Daoy (cell line): ENCODE measurements around the gene CCND2. TPM values are rescaled to one million over a fixed set of nuclear protein-coding genes. Genes with fewer than 3 reads are reported as not detected.
A peak's percentile ranks its signal among the peaks of the same experiment; 100 is the strongest.

Experiments
- DNase-seq: peaks from one replicate; pipeline ENCODE4 v3.0.0-alpha.2; 2015; ENCODE audit warnings: low read depth
- total RNA-seq: library from RNA; depleted of rRNA; stranded (reverse); fragments of >200 nt; shearing (Covaris generic); gene quantifications from 2 replicates; pipeline ENCODE4 v1.2.3, GENCODE V29; 2014; rRNA removed

CCND2 gene
- total RNA-seq = 44.1 and 49.5 TPM in 2 replicates

DNA sequence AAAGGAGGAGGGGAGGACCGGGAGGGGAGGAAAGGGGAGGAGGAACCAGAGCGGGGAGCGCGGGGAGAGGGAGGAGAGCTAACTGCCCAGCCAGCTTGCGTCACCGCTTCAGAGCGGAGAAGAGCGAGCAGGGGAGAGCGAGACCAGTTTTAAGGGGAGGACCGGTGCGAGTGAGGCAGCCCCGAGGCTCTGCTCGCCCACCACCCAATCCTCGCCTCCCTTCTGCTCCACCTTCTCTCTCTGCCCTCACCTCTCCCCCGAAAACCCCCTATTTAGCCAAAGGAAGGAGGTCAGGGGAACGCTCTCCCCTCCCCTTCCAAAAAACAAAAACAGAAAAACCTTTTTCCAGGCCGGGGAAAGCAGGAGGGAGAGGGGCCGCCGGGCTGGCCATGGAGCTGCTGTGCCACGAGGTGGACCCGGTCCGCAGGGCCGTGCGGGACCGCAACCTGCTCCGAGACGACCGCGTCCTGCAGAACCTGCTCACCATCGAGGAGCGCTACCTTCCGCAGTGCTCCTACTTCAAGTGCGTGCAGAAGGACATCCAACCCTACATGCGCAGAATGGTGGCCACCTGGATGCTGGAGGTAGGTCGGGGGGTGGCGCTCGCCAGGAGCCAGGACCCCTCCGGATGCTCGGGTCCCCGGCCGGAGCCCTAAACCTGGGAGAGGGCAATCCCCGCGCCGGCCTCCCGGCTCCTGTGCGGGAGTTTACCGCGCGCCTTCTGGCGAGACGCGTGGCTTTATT is at the start of gene CCND2:
Gene CCND2, plus strand, starts transcription at position 111 of the 744 bp plus-strand sequence. Its CDS starts 279 bp downstream, at position 390.
- DNase-seq = peak; percentile 94

DNA sequence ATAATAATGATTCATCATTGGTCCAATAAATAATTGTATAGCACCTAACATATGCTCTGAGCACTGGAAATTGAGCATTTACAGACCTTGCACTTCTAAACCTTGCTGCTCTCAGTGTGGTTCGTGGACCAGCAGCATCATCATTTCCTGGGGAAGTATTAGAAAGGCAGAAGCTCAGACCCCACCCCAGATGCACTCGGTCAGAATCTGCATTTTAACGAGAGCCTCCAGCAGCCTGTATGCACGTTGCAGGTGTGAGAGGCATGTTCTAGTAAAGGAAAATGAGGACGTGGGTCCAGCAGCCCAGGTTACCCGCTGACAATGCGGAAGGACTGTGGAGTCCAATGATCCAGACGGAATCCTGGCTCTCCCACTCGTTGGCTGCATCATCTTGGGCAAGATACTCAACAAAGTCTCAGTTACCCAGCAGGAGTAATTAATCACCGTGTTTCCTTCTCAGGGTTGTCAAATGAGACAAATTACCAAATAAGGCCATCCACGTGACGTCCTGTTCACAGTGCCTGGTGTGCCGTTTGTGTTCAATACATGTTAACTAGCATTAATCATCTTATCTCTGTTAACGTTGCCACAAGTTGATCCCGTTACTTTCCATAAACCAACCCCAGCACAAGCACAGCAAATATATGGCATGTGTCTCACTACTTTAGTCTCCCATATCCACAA is 49.2 kb upstream of the CCND2 start:
- DNase-seq = no peak

DNA sequence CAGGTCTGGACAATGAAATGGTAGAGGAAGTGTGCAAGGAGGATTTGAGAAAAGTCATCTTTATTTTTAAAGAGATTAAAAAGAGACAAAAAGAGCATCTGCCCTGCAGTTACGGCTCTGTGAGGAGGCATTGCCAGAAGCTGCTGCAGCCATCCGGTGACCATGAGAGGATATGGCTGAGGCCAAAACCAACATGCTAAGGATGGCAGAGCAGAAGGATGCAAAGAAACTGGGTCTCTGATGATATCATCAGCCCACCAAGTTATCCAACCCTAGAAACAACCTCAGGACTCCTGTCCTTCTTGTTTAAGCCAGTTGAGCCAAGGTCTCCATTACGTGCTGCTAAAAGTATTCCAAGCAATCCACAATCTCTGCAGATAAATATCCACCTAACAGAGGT is 48.0 kb upstream of the CCND2 start:
- DNase-seq = no peak

DNA sequence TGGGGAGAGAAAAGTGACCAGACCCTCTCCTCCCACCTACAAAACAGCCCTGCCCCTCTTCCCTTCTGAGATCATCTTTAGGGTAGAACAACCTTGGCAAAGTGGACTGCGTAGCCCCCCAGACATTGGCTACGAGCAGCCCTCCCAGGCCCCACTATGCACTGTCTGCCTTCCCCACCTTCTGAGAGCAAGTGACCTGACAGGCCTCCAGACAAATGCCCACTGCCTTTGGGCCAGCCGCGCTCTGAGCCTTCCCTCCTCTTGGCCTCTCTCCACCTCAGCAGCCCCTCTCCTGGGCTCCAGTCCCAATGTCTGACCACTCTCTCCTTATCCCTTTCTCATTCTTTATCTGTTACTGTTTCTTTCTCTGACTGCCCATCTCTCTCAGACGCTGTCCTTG is 46.5 kb upstream of the CCND2 start:
- DNase-seq = no peak

DNA sequence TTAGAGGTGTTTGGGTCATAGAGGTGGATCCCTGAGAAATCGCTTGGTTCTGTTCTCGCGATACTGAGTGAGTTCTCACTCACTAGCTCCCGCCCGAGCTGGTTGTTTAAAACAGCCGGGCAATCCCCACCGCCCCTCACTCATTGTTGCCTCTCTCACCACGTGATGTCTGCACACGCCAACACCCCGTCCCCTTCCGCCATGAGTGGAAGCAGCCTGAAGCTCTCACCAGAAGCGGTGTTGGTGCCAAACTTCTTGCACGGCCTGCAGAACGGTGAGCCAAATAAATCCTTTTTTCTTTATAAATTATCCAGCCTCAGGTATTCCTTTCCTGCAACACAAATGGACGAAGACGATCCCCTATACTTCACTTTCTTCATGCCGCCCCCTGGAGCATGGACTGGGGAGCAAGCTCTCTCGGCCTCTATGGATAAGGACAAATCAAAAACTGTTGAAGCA is 45.4 kb upstream of the CCND2 start:
- DNase-seq = no peak

DNA sequence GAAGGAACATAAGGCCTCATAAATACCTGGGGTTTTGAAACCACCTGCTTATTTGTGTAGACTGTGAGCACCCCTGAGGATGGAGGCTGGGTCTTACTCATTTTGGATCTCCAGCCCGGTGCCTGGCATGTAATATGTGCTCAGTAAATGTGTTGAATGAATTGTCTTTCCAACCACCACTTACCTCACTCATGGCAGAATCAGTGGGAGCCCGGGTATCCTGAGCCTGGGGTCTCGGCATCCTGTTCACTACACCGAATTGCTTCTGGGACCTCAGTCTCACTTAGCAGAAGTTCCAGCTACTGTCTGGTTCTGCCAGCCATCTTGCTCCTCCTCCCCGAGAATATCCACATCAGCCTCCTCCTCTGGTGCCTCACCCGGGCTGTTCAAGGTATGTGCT is 43.0 kb upstream of the CCND2 start:
- DNase-seq = no peak

DNA sequence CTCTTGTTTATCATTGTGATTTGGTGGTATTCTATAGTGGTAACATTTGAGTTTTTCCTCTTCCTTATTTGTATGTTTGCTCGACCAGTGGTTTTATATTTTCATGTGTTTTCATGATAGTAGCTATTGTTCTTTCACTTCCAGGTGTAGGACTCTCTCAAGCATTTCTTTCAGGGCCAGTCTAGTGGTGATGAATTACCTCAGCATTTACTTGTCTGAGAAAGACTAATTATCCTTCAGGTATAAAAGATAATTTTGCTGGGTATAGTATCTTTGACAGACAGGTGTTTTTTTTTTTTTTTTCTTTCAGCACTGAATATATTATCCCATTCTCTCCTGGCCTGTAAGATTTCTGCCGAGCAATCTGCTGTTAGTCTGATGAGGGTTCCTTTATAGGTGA is 35.0 kb upstream of the CCND2 start:
- DNase-seq = no peak

DNA sequence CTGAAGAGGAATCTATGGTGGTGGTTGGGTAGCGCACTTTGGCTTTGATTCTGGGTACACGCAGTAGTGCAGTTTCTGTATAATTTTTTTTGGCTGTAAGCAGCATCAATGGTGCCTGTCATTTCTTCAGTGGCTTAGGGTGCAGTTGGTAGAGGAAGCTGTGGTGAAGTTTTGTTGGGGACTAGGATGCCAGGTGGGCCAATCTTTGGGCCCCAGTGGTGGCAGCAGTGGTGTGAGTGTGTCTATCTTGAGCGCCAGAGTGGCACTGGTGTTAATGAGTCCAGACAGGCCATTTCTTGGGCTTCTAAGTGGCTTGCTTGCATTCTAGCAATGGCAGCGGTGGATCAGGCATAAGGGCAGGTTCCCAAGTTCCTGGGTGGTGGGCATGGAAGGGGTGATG is 33.8 kb upstream of the CCND2 start:
- no peak for DNase-seq

DNA sequence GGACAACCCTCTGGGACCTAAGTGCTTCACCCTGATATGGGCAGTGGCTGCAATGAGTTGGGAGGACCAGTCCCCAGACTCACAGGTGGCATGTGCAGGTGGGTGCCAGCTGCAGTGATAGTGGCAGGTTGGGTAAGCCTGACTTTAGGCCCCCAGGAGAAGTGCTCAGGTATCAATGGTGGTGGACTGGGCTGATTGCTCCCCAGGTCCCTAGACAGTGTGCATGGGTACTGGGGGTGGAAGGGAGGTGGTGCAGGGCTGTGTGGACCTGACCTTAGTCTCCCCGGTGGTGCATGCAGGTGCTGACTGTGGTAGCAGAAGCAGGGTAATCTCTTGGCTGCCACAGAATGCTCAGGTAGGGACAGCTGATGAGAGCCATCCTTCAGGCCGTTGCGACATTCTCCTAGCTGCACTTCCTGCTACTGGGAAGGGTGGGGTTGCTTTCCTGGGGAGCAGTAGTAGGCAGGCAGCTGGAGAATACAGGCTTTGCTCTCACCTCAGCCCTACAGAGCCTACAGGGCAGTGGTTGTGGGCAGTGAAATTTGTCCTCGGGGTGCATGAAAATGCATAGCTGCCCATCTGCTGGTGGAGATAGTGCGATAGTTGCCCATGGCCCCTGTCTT is 33.3 kb upstream of the CCND2 start:
- DNase-seq = no peak

DNA sequence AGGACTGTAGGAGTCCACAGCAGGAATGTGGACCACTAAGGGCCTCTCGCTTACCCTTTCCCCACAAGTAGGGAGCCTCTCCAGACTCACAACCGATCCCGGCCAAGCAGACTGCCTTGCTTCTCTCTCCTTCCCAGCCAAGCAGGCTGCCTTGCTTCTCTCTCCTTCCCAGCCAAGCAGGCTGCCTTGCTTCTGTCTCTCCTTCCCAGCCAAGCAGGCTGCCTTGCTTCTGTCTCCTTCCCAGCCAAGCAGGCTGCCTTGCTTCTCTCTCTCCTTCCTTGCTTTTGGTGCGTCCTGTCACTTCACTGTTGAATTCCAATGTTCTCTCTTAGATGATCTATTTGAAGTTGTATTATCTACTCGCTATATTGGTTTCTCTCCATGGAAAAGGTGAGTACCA is 32.6 kb upstream of the CCND2 start:
- DNase-seq = no peak

DNA sequence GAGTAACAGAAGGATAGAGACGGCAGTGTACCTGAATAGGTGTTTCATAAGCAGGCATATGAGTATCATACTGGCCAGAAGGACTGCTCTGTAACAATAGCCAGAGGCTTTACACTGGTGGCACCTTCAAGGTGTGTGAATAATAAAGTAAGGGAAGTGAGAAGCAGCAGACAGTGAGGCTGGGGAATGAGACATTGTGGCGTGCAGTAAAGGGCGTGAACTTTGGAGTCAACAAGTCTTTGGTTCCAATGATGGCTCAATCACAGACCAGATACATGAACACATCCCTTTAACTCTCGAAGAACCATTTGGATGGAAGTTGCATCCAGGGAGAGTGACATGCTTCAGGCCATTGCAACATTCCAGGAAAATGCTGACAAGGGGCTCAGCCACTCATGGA is 32.0 kb upstream of the CCND2 start:
- DNase-seq = no peak

DNA sequence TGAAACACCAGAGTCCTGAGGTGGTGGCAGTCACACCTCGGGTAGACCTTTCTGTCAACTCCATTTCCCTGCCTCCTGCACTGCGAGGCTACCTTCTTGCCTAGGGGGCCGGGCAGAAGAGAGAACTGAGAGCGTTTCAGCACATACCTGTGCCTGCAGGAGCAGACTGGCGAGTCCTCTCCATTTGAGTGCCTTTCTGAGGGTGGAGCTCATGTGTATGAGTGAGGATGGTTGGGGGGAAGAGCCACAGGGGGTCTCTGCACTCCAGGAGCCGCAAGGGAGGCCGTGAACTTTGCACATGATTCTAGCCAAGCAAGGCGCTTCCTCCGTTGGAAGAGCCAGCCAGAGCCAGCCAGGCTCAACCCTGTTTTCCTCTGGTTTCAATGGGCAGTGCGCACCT is 31.0 kb upstream of the CCND2 start:
- DNase-seq = no peak

DNA sequence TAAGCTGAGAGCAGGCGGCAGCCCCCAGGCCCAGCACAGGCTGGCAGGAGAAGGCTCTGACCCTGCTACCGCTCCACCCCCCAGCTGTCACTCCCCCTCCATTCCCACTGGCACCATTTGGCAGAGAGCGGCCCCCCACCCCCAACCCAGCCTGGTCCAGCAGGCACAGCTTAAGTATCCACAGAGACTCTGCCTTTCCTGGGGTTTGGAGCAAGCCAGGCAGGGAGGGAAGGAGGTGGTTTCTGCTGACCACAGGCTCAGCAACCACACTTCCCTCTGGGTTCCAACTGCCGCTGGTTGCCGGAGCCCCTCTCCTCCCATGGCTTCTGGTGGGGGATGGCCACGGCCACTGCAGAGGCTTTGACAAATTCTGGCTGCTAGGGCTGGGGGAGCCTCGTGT is 30.5 kb upstream of the CCND2 start:
- no peak for DNase-seq

DNA sequence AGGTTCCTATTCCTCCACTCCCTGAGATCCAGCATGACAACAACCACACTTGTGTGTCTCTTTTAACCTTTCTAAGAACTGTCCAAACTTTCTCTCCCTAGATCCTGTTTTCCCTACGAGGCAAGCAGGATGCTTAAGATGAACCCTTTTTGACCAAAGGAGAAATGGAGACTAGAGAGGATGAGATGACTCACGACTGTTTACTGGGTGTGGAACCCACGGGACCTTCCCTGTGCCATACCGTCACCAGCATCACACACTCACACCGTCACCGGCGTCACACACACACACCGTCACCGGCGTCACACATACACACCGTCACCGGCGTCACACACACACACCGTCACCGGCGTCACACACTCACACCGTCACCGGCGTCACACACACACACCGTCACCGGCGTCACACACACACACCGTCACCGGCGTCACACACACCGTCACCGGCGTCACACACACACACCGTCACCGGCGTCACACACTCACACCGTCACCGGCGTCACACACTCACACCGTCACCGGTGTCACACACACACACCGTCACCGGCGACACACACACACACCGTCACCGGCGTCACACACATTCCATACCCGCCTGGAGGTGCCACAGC is 30.0 kb upstream of the CCND2 start:
- DNase-seq = peak; percentile 51

DNA sequence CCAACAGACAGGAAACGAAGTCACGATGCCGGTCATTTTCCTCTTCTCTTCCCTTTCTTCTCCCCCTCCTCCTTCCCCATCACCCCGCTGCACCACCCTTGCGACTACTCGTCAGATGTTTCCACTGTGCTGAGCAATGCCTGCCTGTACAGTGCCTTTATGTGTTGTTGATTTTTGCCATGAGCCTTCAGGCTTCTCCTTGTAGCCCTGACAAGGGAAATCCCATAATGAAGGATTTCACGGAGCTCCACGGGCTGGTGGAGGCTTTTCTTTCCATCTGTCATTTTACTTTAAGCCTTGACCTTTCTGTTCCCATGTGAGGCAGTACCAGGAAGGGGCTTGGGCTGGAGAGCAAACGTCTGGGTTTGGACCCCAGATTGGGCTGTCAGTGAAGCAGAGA is 28.7 kb upstream of the CCND2 start:
- DNase-seq = no peak

DNA sequence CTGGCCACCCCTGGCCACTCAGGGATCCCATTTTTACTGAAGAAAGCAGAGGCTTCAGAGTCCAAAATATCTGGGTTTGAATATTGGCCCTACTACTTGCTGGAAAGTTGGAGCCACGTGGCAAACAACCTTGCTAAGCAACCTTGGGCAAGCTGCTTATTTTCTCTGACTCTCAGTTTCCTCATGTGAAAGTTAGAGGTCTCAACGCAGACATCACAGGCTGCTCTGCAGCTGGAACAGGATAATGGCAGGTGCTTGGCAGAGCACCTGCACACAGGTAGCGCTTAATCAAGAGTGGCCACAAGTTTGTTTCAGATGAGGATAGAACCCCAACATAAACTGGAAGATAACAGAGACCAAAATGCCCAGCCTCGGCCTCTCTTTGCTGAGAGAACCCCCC is 28.1 kb upstream of the CCND2 start:
- no peak for DNase-seq

DNA sequence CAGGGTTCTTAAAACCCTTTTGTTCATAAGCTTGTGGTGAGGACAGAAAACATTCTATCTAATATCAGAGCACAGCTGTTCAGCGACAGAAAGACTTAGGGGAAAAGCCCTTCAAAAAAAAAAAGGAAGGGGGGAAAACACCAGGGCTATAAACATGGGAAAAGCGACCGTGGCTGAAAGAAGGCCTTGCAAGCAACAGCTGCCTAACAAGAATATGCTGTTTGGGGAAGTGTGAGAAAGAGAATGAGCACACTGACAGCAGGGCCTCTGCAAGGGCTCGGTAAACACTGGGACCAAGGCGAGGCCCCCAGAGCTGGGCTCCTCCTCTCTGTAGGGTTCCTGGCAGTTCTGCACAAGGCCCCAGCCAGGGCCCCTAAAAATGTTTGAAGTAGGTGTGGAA is 27.4 kb upstream of the CCND2 start:
- DNase-seq = no peak

DNA sequence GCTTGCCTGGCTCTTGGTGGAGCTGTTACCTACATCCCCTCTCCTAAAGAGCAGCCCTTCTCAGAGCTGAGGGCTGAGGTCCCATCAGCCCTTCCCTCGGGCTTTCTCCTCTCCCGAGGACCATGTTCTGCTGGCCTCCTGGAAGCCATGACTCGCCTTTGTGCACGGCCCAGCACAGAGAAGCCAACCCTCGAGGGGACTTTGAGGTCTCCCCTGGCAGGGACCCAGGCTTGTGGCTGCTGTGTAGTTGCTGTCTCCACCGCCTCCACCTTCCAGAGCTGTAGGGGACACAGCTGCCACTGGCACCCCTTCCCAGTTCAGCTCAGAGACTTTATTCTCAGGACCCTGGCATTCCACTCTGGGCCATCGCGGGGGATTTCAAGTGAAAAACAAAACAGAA is 22.9 kb upstream of the CCND2 start:
- no peak for DNase-seq

DNA sequence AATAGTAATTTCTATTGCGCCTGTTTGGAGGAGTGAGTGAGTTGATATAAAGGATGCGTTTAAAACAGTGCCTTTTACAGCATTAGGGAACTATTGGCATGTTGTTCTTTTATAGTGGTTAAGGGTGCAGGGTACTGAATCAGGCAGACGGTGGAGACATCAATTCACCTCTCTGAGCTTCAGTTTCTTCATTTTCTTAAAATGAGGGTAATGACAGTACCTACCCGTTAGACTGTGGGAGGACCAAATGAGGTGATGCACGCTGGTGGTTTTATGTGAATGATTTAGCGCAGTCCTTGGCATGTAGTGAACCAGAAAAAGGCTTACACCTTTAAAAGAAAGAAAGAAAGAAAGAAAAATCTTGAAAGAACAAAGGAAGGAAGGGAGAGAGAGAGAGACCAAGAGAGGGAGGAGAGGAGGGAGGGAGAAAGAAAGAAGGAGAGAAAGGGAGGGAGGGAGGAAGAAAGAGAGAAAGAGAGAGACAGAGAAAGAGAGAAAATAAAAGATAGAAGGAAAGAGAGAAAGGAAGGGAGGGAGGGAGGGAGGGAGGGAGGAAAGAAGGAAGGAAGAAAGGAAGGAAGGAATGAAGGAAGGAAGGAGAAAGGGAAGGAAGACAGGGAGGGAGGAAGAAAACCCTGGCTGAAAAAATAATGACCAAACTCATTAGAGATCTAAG is 22.2 kb upstream of the CCND2 start:
- DNase-seq = no peak

DNA sequence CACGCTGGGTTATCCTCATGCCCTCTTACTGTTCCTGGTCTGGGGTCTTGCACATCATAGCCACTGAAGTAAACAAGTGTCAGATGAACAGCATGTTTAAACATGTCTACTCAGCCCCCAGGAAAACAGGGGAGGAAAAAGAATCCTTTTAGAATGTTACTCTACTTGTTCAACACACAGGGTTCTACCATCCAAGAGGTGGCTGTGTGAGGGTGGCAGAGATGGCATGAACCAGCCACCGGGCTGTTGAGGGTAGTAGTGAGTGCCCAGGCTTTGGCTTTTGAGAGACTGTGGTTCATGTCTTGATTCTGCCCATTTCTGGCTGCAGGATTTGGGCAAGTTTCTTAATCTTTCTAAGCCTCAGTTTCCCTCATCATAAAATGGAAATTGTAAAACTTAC is 21.6 kb upstream of the CCND2 start:
- no peak for DNase-seq

DNA sequence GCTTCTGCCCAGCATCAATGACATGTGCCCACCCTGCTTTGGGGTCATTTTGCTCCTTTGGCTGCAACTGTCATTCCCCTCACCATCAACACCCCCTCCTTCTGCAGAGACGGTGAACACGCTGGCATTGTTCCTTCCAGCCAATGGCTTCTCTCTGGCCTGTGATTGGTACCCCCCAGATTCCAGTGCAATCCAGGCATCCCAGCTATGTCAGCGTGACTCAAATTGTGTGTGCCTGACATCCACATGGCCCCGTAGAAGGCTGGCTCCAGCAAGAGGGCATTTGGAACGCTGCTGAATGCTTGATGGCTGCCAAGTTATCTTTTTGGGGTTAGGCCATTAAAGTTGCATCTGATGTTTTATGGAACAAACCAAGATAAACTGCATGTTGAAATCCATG is 21.0 kb upstream of the CCND2 start:
- DNase-seq = no peak
